Ovary (tissue), 3 donors: ENCODE results near the gene ZNF180.

ENCODE experiments used
- POLR2A ChIP-seq: fragments of 450-650 bp; IDR thresholded peaks from one replicate; pipeline ENCODE4 v1.6.1; 2017; ENCODE audit warnings: antibody characterized with exemption, mild to moderate bottlenecking, moderate library complexity
- TF ChIP-seq, protein P1 (sequence below), 3 donors: fragments of 450-650 bp in 2 of 3; fragments of 200-600 bp in 1 of 3; IDR thresholded peaks; one replicate each; pipeline versions ENCODE4 v1.5.1 to v1.8.0; 2016 to 2022; ENCODE audit warnings: antibody characterized with exemption in 3 of 3, mild to moderate bottlenecking in 1 of 3
- donor health status: DM: no; HTN: no; CAD: no.

DNA sequence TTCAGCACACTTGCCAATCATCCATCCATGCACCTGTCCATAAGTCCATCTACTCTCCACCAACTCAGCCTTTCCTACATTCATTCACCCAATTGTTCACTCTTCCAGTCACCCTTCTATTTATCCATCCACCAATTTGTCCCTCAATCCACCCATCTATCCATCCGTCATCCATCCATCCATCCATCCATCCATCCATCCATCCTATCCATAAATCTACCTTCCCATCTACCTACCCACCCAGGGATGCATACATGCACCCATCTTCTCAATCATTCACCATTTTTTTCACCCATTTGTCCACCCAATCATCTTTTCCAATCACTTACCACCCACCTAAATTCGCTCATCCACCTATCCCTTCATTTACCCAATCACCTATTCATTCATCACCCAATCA is 43.7 kb upstream of the ZNF180 start:
- TF ChIP-seq, protein P1, sequence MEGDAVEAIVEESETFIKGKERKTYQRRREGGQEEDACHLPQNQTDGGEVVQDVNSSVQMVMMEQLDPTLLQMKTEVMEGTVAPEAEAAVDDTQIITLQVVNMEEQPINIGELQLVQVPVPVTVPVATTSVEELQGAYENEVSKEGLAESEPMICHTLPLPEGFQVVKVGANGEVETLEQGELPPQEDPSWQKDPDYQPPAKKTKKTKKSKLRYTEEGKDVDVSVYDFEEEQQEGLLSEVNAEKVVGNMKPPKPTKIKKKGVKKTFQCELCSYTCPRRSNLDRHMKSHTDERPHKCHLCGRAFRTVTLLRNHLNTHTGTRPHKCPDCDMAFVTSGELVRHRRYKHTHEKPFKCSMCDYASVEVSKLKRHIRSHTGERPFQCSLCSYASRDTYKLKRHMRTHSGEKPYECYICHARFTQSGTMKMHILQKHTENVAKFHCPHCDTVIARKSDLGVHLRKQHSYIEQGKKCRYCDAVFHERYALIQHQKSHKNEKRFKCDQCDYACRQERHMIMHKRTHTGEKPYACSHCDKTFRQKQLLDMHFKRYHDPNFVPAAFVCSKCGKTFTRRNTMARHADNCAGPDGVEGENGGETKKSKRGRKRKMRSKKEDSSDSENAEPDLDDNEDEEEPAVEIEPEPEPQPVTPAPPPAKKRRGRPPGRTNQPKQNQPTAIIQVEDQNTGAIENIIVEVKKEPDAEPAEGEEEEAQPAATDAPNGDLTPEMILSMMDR (IDR thresholded peaks at IDR 0.05): no peak
- no peak for TF ChIP-seq POLR2A
